HuH-7 (cell line): ENCODE data around the gene MORC2.

Experiments
- DNase-seq: peaks from one replicate; pipeline ENCODE4 v3.0.0; 2011; ENCODE audit warnings: low spot score

Gene MORC2

DNA sequence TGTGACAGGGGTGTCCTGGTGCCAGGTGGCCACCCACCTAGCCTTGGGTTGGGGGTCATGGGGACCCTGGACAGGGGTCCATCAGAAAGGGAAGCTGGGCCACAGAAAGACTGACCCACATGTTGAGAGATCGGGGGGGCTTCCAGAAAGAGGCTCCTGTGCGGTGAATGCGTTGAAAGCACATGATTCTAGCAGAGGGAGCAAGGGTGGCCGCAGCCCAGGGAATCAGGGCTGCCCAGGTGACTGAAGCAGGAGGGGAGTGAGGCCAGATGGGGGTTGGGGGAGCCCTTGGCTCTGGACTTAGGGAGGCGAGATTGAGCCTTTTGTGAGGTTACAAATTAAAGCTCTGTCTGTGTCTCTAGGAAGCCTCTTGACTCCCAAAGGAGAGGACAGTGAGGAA lies 80.7 kb downstream of the MORC2 start:
- no peak for DNase-seq

GRCh38 chr22:30887453-30887852 lies 81.1 kb downstream of the MORC2 start:
- no peak for DNase-seq

DNA sequence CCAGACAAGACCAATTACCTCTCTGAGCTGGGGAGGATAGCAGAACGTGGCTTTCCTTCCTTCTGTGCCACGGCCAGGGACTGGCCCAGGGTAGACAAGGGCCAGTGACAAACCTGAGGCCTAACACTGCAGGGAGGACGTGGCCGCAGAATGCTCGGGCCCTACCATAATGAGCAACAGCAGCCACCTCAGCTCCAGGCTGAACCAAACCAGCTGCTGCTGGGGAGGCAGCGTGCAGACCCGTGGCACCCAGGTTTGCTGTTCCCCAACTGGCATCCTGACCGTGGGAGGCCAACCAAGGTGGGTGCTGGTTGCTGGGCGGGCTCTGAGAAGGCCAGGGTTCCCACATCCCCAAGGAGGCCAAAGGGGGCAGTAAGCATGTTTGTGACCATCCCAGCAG lies 83.0 kb downstream of the MORC2 start:
- DNase-seq = no peak

GRCh38 chr22:30885001-30885366 lies 83.6 kb downstream of the MORC2 start:
- DNase-seq = no peak

GRCh38 chr22:30884211-30885000 lies 84.2 kb downstream of the MORC2 start:
- no peak for DNase-seq

- DNase-seq = no peak
Measured at GRCh38 chr22:30883586-30884145, 84.9 kb downstream of the MORC2 start.

- DNase-seq = no peak
Measured at GRCh38 chr22:30882974-30883533, 85.5 kb downstream of the MORC2 start.

GRCh38 chr22:30882184-30882717 lies 86.3 kb downstream of the MORC2 start:
- no peak for DNase-seq

GRCh38 chr22:30881361-30882183 lies 87.0 kb downstream of the MORC2 start:
- DNase-seq = peak; percentile 88

DNA sequence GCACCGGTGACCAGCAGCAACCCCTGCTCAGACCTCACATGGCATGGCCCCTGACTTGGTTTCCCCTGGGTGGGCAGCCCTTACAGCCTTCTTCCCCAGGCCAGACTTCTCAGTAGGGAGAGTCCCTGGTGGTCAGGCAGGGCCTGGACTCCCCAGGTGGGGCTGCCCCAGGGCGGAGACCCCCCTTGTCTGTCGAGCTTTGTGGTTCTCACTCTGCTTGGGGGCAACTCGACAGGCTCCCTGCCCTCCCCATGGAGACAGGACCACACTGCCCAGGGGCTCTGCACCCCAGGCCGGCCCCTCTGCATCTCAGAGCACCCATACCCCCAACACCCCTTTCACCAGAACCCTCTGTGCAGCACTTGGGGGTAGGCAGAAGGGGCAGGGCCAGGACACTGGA lies 87.7 kb downstream of the MORC2 start:
- DNase-seq = no peak

DNA sequence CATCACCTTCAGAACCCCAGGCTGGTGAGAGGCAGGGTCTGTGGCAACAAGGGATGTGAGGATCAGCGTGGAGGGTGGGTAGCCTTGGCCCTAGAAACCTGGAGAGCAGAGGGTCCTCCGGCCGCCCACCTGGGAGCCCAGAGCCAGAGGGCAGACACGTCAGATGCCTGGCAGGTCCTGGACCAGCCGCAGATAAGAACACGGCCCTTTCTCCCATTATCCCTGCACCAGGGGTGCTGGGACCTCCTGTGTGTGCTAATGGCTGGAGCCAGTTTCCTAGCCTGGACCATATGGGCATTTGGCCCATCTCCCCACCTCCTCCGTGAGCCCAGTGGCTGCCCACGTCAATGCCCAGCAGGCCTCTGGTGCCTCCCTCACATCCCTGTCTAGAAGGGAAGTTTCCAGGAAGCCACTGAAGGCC lies 88.4 kb downstream of the MORC2 start:
- no peak for DNase-seq

DNA sequence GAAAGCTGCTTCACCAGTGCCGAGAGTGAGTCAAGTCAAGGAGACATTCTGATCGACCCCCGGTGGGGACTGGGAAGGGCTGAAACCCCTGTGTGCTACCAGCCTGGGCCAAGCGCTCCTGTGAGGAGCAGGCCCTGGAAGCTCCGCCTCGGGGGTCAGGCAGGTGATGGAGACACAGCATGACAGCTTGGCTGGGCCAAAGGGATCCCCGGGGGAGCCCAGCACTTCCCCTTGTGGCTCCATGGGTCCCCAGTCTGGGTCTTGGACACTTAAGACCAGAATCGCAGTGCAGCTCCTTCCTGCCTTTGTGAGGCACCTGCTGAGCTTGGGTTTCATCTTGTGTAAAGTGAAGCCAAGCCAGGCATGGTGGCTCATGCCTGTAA lies 89.2 kb downstream of the MORC2 start:
- no peak for DNase-seq

DNA sequence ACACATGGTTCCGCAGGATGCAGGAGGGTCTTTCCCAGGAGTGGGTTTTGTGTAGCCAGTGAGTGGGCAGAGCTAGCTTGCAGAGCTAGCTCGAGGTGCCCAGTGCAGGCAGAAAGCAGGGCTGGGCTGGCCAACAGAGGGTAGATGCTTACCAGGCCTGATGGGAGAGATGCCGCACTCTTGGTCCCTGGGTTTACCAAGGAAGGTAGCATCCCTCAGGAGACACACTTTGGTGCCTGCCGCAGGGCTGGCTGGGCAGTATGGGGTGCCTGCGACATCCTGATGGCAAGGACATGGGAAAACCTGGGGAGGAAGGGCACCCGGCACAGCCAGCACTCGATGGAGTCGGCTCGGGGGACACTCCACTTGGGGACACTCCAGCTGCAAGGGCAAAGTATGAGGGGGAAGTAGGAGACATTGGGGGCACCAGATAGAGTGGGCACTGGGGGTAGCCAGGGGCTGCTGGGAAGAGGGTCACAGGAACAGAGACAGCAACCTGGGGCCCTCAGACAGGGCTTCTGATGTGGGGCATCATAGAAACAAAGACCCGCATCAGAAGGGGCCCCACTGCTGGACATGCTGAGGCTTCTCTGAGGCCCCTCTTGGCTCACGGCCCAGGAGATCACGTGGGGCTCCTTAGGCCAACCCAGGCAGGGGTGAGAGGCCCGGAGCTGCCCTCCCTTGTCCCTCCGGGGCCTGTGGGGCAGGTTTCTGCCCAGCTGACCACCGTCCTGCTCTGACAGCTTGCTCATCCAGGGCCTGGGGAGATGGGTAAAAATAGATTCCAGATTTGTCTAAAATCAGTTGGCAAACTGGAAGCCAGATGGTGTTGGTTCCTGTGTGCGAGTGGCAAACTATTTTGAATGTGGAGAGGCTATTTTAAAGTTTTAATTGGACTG lies 89.8 kb downstream of the MORC2 start:
- DNase-seq = peak; percentile 56

- DNase-seq = no peak
Measured at GRCh38 chr22:30877662-30878515, 90.7 kb downstream of the MORC2 start.

DNA sequence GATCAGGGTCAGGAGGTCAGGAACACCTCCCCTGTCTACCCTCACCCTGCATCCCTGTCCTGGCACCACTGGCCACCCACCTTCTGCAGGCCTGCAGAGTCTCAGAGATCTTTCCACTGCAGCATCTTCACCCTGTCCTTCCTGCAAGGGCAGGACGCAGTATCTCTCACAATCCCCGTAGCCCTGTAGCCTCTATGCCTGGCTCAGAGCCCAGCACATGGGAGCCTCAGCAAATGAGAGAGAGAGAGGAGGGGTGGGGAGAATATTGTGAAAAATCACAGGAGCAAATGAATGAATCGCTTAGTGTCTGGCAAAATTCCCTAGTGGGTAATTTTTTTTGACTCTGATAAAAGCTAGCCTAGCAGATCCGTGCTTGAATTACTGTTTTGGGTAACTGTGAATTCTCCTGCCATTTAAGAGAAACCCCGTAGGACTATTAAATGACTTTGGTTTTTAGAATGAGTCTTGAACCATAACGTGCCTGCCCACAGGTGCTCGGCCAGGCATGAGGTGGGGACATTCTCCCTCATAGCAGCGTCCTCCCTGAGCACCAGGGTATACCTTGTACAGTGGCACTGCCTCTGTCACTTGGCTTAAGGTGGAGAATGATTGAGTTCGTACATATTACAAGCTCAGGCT lies 91.5 kb downstream of the MORC2 start:
- no peak for DNase-seq

DNA sequence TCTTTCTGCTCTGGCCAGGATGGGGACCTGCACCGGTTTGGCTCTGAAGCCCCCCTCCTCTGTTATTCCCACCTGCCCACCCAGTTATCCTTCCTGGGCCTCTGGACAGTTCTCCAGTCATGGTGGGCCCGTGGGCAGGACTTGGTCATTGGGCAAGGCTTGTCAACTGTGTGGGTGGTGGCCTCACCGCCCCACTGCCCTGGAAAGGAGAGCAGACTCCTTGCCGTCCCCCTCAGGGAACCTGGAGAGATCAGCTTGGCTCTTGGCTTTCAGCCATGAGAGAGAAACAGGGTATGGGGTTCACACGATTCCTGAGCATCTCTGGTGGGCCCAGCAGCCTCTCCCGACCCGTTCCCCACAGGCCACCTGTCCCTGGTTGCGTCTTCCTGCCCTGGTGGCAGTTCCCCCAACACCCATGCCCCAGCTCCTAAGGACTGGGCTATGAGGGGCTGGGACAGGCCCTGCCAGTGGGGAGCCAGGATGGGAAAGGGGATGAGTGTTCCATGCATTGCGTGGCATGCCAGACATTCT lies 92.3 kb downstream of the MORC2 start:
- DNase-seq = no peak

DNA sequence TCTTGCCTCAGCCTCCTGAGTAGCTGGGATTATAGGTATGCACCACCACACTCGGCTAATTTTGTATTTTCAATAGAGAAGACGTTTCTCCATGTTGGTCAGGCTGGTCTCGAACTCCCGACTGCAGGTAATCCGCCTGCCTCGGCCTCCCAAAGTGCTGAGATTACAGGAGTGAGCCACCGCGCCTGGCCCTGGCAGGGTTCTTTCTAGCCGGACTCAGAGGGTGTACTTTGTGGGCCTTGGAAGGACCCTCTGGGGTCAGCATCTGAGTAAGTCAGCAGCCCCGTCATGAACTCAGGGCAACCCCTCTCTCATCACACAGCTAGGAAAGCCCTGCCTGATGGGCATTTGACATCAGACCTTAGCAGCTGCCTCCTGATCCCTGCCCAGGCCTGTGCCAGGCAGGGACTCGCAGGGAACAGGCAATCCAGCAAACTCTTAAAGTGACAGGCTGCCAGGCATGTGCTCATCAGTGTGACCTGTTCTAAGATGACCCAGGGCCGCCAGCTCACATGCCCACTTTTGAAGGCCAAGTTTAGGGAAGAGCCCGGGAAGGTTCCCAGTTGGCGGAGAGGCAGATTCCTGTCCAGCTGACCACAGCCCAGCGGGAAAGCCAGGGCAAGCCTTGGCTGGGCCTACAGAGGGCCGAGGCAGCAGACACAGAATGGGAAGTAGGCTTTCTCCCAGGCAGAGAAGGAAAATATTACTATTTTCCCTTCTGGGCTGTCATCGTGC lies 92.9 kb downstream of the MORC2 start:
- DNase-seq = no peak
